GM19455 (cell line): ENCODE results near the gene TMCO4.
A peak's percentile ranks its signal among the peaks of the same experiment; 100 is the strongest.

Experiments
- ATAC-seq: cut with Tn5 transposase; IDR thresholded peaks from one replicate; pipeline ENCODE4 v1.9.1; 2021; ENCODE audit not compliant: unreplicated experiment

TMCO4 gene

GRCh38 chr1:19723874-19724273 is 75.8 kb downstream of the TMCO4 start:
- no peak for ATAC-seq

DNA sequence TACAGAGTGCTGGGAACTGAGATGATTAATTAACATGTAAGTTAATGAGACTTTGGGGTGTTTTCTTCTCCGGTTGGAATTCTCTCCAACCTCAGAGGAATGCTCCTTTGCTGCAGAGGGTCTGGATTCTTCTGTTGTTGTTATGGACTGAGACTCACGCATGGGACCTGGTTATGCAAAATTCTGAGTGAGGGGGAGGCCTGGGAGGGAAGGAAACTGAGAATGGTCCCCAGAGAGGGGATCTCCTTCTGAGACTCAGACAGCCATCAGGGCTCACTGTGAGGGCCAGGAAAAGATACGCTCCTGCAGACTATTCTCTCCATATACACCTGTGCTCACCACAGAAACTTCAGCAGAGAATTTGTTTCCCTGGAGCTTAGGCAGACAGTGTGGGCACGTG is 78.7 kb downstream of the TMCO4 start:
- ATAC-seq, result no peak

- no peak for ATAC-seq
Measured at GRCh38 chr1:19720174-19720573, 79.5 kb downstream of the TMCO4 start.

GRCh38 chr1:19717467-19717866 is 82.2 kb downstream of the TMCO4 start:
- no peak for ATAC-seq

- peak; percentile 55 for ATAC-seq
Measured at GRCh38 chr1:19715334-19716203, 84.1 kb downstream of the TMCO4 start.

GRCh38 chr1:19712928-19713327 is 86.8 kb downstream of the TMCO4 start:
- no peak for ATAC-seq

DNA sequence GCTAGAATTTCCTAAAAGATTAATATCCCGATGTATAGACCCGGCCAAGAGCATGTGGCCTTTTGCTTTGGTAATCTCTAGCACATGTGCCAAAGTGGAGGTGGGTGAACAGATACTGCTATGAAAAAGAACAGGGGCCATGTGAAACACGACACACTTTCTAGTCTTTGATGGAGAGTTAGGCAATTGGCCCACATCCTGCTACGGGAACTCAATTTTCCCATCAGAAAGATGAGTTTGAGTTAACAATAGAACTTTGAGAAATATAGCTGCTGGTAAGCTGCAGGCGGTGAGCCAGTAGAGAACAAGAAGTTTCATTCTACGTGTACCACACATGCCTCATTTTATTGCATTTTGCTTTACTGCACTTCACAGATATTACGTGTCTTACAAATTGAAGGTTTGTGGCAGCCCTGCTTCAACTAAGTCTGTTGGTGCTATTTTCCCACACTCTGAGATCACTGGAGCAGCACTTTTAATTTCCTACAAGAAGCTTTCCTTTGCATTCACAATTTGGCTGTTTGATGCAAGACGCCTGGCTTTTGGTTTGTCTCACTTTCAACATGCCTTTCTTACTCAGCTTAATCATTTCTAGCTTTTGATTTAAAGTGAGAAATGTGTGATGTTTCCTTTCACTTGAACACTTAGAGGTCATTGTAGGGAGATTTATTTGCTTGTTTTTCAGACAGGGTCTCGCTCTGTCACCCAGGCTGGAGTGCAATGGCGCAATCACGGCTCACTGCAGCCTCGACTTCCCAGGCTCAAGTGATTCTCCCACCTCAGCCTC is 88.7 kb downstream of the TMCO4 start:
- ATAC-seq, result no peak

DNA sequence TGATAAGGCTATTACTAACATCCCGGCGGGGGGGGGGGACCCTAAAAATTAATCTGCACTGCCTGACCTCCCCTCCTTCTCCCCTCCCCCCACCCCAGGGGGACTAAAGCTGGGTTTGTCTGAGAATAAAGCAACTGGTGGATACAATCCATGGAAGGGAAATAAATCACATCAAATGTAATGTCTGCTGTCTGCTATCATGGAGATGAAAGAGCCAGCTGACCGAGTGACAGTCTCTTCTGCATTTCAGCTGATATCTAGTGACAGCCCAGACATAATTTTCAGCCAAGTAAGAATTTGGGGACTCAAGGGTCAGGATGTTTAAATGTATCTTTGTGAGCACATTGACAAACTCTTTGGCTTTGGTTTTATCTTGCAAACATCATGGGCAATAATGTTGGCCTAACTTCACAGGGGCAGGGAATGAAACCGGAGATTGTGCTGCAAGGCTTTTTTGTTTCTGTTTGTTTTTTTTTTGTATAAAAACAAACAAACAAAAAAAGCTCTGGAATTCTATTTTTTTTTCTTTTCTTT is 90.4 kb downstream of the TMCO4 start:
- ATAC-seq, result no peak

GRCh38 chr1:19708567-19709110 is 91.1 kb downstream of the TMCO4 start:
- ATAC-seq, result no peak

DNA sequence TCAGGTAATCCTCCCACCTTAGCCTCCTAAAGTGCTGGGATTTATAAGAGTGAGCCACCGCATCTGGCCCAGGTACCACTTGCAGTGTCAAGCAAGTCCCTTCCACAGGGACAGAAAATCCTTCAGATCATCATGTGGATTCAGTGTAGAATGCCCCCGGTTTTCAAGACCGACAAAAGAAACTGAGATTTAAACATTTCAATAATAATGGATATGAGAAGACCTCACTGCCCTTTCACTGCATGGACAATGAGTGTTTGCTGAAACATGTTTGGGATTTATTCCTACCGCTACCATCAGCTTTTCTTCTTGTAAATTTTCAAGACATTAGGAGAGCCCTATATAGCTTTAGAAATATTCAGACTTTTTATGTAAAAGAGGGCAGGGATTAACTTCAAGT is 93.6 kb downstream of the TMCO4 start:
- ATAC-seq, result no peak

DNA sequence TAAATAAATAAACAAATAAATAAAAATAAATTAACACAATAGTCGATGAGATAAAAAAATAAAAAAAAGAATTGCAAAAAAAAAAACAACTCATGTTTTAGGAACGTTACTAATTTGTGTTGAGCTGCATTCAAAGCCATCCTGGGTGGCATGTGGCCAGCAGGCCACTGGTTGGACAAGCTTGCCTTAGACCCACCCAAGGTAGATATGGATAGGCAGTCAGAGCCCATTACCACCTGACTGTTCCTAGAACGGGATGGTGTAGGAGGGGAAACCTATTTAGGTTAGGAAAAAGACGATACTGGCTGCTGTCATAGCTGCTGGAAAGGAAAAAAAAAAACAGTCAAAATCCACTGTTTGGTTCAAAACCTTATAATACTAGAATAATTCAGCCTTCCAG is 94.3 kb downstream of the TMCO4 start:
- no peak for ATAC-seq

- ATAC-seq, result no peak
Measured at GRCh38 chr1:19704247-19705113, 95.2 kb downstream of the TMCO4 start.

- ATAC-seq, result no peak
Measured at GRCh38 chr1:19703280-19703679, 96.4 kb downstream of the TMCO4 start.

- ATAC-seq, result no peak
Measured at GRCh38 chr1:19700079-19700777, 99.5 kb downstream of the TMCO4 start.

DNA sequence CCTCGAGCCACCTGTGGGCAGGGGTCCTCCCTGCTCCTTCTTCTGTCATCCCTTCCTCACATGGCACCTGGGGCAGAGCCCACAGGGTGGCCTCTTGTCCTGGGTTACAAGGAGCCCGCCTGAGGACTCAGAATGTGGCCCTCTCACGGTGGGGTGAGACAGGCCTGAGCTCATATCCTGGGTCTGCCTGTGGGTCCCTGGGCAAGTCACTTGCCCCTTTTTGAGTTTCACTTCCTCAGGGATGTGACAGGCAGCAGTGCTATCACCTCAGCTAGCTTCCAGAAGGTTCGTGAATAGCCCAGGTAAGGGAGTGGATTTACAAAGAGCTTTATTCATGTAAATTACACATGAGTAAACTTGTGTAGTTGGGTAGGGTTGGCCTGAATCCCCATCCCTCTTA is 101.5 kb downstream of the TMCO4 start:
- ATAC-seq, result no peak

- ATAC-seq, result no peak
Measured at GRCh38 chr1:19696820-19697219, 102.9 kb downstream of the TMCO4 start.

DNA sequence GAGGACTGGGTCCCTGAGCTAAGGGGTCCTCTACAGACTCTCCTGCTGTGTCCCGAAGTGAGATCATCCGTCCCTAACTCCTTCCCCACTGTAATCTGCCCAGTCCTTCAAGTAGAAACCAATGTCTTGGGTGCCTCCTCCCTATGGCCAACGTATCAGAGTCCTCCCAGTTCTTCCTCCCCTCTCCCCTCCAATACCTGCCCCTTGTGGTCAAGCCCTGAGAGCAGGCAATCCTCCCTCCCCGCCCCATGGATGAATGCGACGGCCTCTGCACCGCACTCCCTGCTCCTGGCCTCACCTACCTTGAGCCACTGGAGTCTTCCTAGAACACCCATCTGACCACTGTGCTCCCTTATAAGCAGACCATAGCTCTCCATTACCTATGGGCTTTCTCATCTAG is 103.9 kb downstream of the TMCO4 start:
- no peak for ATAC-seq

DNA sequence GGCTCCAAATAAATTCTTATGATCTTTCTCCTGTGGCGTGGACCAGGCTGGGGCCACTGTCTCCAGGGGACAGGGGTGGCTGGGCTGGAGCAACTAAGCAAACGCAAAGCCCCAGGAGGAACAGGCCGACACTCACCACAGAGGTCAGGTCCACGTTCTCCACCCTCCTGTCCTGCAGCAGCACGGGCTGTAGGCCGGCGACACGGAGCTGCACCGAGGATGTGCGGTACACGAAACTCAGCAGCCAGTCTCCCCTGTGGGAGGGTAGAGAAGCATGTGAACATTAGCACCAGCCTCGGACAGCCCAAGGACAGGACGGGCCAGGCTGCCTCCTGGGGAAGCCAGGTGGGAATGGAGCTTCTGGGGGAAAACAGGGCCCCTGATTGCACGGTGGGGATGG is 105.4 kb downstream of the TMCO4 start:
- ATAC-seq, result no peak

DNA sequence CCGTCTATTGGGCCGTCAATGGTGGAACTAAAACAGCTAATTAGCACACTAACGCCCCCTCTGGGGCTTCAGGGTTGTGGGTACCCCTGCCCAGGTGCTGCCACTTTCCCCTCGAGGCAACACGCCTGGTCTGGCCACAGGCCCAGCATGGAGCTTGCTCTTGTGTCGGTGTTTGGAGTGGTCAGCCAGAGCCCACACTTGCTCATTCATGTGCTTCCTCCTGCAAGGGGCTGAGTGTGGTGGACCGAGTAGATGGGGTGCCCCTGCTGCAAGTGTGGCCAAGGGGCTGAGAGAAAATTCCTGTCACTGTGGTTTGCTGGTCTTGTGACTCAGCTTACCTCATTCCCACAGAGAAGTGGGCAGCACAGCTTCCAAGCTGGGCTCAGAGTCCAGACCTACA is 109.4 kb downstream of the TMCO4 start:
- ATAC-seq, result no peak

DNA sequence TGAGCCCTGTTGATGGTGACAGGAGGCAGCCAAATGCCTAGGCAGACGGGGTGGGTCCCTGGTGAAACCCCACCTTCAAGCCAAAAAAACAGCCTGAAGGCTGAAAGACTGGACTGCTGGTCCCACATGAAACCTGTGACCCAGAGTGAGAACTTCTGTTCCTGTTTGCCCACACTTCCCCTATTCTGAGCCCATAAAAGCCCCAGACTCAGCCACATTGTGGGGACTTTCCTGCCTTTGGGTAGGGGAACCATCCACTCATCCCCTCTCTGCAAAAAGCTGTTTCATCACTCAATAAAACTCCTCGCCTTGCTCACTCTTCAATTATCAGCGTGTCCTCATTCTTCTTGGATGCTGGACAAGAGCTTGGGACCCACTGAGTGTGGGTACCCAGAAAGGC is 109.9 kb downstream of the TMCO4 start:
- no peak for ATAC-seq
